NCI-H1694 treated with DMSO at 0.1 percent for 48 hours (cell line): ENCODE data around the gene BPIFB2.

ENCODE experiments used
- DNase-seq: peaks from one replicate; lab custom pipeline; 2025; lab: John Stamatoyannopoulos, UW

The BPIFB2 gene

GRCh38 chr20:33068251-33068939 is 60.9 kb downstream of the BPIFB2 start:
- DNase-seq = no peak

- DNase-seq = no peak
Measured at GRCh38 chr20:33069673-33070072, 62.2 kb downstream of the BPIFB2 start.

- DNase-seq = no peak
Measured at GRCh38 chr20:33070111-33071053, 62.9 kb downstream of the BPIFB2 start.

- DNase-seq = no peak
Measured at GRCh38 chr20:33071198-33071597, 63.7 kb downstream of the BPIFB2 start.

- DNase-seq = no peak
Measured at GRCh38 chr20:33072362-33072761, 64.9 kb downstream of the BPIFB2 start.

- DNase-seq = no peak
Measured at GRCh38 chr20:33072813-33073212, 65.3 kb downstream of the BPIFB2 start.
